SU-DHL-6 (cell line): ENCODE results near the gene REG3A.

Source experiments
- EZH2phosphoT487 ChIP-seq: fragments of 200-600 bp; sonication (generic), shearing (Covaris generic); conservative IDR thresholded peaks from 2 replicates; pipeline ENCODE4 v1.6.1; 2018; ENCODE audit warnings: mild to moderate bottlenecking, antibody characterized with exemption, low read length, moderate library complexity, mixed read lengths
- TF ChIP-seq, protein P1 (sequence below): fragments of 200-600 bp; sonication (generic); IDR thresholded peaks from one replicate; pipeline ENCODE4 v1.5.1; 2017; ENCODE audit warnings: antibody characterized with exemption, mild to moderate bottlenecking, low read length, moderate library complexity; ENCODE audit not compliant: insufficient read depth, poor library complexity, severe bottlenecking

DNA sequence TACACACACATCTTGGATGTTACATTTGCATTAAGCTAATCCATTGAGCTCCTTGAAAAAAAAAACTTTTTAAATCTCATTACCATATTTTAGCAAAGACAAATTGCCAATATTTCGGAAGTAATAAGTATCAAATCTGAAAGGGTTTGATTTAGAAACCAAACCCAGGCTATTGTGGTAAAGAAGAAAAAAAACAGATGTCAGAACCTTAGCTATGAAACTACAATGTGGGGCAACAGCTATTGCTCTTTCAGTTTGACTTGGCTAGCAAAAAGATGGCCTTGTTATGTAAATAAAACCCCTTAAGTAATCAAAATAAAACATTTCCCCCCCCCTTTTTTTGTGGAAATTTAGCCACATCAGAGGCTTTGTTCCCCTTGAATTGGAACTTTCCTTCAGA is 41.2 kb upstream of the REG3A start:
- TF ChIP-seq, protein P1, sequence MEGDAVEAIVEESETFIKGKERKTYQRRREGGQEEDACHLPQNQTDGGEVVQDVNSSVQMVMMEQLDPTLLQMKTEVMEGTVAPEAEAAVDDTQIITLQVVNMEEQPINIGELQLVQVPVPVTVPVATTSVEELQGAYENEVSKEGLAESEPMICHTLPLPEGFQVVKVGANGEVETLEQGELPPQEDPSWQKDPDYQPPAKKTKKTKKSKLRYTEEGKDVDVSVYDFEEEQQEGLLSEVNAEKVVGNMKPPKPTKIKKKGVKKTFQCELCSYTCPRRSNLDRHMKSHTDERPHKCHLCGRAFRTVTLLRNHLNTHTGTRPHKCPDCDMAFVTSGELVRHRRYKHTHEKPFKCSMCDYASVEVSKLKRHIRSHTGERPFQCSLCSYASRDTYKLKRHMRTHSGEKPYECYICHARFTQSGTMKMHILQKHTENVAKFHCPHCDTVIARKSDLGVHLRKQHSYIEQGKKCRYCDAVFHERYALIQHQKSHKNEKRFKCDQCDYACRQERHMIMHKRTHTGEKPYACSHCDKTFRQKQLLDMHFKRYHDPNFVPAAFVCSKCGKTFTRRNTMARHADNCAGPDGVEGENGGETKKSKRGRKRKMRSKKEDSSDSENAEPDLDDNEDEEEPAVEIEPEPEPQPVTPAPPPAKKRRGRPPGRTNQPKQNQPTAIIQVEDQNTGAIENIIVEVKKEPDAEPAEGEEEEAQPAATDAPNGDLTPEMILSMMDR = no peak
- no peak for TF ChIP-seq EZH2phosphoT487
